Measurements from ENCODE around the gene POR.
"Not testable (repeated sequence)": the region's sequence is repeated elsewhere in the genome, so short reads cannot be mapped to it uniquely, and the experiment has no call there.

The POR gene

DNA sequence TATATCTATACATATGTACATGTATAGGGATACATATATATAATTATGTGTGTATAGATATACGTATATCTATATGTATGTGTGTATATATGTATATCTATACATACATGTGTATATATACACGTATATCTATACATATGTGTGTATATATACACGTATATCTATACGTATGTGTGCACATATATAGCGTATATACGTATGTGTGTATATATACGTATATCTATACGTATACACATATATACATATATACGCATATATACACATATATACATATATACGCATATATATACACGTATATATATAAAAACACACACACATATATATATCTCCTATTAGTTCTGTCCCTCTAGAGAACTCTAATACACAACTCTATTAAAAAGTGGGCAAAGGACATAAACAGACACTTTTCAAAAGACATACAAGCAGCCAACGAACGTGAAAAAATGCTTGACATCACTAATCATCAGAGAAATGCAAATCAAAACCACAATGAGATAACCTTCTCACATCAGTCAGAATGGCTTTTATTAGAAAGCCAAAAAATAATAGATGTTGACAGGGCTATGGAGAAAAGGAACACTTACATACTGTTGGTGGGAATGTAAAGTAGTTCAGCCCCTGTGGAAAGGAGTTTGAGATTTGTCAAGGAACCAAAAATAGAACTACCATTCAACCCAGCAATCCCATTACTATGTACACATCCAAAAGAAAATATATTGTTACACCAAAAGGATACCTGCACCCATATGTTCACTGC lies 101.4 kb downstream of the POR start:
- DNase-seq (ENCODE audit: low read depth in 1 of 2, low spot score in 1 of 2) = no peak

DNA sequence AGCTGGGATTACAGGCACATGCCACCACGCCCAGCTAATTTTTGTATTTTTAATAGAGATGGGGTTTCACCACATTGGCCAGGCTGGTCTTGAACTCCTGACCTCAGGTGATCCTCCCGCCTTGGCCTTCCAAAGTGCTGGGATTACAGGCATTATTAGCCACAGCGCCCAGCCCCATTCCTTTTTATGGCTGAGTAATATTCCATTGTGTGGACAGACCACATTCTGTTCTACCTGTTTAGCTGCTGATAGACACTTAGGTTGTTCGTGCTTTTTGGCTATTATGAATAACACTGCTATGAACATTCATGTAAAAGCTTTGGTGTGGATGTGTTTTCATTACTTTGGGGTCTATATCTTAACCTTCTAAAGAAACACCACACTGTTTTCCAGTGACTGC lies 103.6 kb downstream of the POR start:
- not testable (repeated sequence) for DNase-seq (ENCODE audit: low read depth in 1 of 2, low spot score in 1 of 2)

DNA sequence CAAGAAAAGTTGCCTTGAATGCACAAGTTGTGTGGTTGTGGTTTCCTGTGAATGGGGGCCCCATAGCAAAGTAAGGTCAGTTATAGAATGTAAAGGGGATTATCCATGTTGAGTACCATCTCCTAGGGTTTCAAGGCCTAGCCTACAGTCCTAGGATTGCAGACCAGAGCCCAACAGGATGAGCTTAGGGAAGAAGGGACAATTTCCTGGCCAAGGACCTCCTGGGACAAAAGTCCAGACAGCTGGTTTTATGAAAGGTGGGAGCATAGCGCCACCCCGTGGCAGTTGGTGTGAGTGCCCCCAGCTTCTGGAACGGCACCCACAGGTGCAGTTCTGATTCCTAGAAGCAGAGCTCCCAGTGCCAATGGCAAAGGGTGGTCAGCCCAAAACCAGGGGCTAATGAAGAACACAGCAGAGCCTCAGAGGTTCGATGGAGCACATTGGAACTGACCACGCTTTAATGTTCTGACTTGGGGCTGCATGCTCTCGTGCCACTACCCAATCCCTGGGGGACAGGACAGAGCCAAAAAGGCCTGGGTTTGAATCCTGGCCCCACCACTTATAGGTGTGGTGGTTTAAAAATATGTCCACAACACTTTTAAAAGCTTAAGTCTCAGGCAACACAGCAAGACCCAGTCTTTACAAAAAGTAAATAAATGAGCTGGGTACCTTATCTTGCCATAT lies 105.2 kb downstream of the POR start:
- peak; percentile 55 to 58 for DNase-seq (ENCODE audit: low read depth in 1 of 2, low spot score in 1 of 2)

- no peak for DNase-seq (ENCODE audit: low read depth in 1 of 2, low spot score in 1 of 2)
Observed at GRCh38 chr7:76022026-76022780, 107.2 kb downstream of the POR start.

DNA sequence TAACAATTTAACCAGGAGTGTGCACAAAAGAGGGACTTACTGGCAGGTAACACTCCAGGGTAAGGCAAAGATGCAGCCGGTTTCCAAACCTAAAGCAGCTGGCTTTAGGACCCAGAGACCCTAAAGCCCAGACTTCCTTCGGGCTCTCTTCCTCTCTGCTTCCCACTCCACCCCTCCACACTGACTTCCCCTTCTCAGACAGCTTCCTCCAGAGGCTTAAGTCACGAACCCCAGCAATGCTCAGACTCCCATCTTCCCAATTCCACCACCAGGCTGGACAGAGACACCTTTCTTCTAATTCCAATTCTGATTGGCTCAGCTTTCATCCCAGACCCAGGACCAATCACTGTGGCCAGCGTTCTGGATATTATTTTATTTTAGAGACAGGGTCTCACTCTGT lies 108.0 kb downstream of the POR start:
- DNase-seq (ENCODE audit: low read depth in 1 of 2, low spot score in 1 of 2) = no peak

GRCh38 chr7:76029682-76030081 lies 114.7 kb downstream of the POR start:
- not testable (repeated sequence) for DNase-seq (ENCODE audit: low read depth in 1 of 2, low spot score in 1 of 2)

GRCh38 chr7:76031964-76032363 lies 117.0 kb downstream of the POR start:
- DNase-seq (ENCODE audit: low read depth in 1 of 2, low spot score in 1 of 2) = no peak
